GM12801 (cell line): ENCODE data around the gene CRHR2.

Experiments
- TF ChIP-seq, protein P1 (sequence below): IDR thresholded peaks from one replicate; pipeline ENCODE4 v1.5.1; 2011; ENCODE audit warnings: control low read depth; ENCODE audit not compliant: insufficient read length; ENCODE audit errors: extremely low read depth

CRHR2 gene

DNA sequence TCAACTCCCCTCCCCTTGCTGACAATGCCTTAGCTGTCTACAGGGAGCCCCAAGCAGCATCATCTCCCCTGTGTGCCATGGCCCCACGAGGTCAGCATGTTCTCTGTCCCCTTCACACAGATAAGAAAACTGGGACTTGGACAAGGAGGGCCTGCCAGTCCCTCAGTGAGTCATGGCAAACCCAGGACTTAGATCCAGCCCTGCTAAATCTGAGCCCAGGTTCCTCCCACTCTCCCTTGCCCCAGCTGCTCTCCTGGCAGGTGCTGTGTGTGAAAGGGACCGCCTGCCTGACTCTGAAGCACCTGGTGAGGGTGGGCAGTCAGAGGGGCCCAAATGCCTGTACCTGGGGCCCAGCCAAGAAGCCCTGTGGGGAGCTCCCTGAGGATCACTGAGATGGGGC is 7.4 kb downstream of the CRHR2 start:
- TF ChIP-seq, protein P1, sequence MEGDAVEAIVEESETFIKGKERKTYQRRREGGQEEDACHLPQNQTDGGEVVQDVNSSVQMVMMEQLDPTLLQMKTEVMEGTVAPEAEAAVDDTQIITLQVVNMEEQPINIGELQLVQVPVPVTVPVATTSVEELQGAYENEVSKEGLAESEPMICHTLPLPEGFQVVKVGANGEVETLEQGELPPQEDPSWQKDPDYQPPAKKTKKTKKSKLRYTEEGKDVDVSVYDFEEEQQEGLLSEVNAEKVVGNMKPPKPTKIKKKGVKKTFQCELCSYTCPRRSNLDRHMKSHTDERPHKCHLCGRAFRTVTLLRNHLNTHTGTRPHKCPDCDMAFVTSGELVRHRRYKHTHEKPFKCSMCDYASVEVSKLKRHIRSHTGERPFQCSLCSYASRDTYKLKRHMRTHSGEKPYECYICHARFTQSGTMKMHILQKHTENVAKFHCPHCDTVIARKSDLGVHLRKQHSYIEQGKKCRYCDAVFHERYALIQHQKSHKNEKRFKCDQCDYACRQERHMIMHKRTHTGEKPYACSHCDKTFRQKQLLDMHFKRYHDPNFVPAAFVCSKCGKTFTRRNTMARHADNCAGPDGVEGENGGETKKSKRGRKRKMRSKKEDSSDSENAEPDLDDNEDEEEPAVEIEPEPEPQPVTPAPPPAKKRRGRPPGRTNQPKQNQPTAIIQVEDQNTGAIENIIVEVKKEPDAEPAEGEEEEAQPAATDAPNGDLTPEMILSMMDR = no peak

DNA sequence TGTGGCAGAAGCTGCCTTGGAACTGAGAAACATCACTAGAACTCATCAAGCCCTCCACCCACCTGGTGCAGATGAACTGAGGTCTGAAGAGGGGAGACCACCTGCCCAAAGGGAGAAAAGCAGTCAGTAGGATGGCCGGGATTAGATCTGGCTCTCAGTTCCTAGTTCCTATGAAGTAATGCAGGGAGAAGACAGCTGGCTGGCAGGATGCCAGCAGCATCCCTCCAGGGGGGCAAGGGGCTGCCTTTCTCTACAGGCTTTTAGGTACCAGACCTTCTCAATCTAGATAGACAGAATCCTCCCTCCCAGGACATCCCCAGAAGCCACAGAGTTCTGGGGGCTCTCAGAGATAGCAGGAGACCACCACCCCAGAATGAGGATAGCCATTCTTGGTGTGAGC is 7.8 kb downstream of the CRHR2 start:
- TF ChIP-seq, protein P1 = no peak

DNA sequence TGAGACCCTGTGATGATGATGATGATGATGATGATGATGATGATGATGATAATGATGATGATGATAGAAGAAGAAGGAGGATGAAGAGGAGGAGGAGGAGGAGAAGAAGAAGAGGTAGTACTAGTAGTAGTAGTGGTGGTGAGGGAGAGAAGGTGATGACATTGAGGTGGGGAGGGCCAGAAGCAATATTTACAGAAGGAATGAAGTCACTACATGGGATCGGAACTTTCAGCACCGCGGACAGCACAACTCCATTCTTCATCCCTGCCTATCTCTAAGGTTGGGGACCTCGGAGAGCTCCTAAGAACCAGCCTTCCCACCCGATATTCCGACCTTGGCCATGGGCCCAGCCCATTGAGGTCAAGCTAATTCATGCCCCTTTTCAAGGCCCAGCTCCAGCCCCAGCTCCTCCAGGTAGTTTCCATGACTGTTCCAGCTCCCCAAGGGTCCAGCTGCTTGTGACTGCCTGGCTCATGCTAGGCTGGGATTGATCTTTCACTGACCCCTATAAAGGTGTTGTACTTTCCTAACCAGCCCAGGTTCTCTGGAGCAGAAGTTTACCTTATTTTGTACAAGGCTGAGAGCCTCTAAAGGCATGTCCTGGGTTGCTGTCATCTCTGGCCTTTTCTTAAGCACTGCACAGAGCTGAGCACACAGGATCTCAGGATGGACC is 10.3 kb downstream of the CRHR2 start:
- TF ChIP-seq, protein P1 = no peak

DNA sequence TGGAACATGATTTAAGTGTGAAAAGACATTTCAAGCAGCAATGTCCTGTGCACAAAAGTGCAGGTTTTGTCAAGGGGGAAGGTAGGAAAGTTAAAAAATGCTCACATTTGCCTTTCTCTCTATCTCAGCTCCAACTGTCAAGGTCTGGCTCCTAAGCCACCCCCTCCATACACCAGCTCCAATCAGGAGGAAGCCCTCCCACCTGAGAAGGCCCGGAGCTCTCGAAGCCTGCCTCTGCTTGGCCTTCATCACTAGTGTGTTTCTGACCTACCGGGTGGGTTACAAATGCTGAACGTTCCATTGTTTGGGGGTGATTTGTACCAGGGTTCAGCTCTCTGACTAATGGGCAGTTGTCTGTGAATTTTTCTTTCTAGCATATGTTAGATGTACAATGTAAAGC is 14.2 kb downstream of the CRHR2 start:
- TF ChIP-seq, protein P1 = no peak

DNA sequence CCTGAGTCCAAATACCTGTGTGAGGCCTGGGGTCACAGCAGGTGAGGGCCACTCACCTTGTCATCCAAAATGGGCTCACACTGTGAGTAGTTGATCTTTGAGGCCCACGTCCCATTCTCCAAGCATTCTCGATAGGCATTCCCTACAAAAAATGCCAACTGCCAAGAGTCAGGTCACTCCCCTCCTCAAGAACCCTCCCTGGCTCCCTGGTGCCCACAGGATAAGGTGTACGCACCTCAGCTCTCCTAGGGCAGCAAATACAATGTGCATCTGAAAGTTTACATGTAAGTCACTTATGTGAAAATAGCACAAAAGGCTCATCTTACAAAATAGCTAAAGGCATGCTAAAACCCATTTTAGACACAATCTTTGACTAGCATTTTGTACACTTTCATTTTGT is 15.1 kb downstream of the CRHR2 start:
- TF ChIP-seq, protein P1 = no peak

DNA sequence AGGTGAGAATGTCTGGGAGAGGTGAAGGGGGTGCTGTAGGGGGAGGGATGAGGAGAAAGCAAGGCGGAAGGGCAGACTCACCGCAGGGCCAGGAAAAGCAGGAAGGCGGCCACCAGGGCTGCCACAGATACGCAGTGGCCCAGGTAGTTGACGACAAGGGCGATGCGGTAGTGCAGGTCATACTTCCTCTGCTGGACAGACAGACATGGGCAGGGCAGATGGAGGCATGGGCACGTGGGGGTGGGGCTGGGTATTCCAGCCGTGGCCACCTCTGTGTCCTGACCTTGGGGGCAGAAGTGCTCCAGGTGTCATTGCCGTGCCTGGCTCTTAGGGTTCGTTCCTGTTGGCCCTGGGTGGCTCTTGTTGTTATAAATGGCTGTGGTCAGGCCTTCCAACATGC is 16.8 kb downstream of the CRHR2 start:
- TF ChIP-seq, protein P1 = no peak

DNA sequence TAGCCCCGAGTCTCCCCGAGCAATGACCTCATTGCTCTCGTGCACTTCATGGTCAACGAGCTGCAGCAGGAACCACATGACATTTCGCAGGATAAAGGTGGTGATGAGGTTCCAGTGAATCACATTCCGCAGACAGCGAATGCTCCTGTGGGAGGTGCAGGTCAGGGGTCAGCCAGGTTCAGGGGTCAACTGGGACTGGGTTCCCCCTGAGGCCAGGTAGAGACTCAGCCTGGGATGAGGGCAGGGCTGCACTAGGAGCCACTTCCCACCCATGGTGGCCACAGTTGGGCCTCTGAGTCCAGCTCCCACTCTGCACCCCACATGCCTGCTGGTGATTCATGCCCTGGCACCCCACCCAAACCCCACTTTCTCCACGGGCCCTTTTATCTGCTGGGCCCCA is 17.2 kb downstream of the CRHR2 start:
- TF ChIP-seq, protein P1 = no peak
